GM11168 (cell line): ENCODE measurements around the gene TMUB2.

Experiments
- in situ Hi-C: fragments of 300-500 bp; cut with MboI; formaldehyde crosslinking; loops from one replicate; pipeline ENCODE4 v1.12.0; 2022; ENCODE audit warnings: low sequenced_read_pairs; ENCODE audit not compliant: unreplicated experiment

The TMUB2 gene

DNA sequence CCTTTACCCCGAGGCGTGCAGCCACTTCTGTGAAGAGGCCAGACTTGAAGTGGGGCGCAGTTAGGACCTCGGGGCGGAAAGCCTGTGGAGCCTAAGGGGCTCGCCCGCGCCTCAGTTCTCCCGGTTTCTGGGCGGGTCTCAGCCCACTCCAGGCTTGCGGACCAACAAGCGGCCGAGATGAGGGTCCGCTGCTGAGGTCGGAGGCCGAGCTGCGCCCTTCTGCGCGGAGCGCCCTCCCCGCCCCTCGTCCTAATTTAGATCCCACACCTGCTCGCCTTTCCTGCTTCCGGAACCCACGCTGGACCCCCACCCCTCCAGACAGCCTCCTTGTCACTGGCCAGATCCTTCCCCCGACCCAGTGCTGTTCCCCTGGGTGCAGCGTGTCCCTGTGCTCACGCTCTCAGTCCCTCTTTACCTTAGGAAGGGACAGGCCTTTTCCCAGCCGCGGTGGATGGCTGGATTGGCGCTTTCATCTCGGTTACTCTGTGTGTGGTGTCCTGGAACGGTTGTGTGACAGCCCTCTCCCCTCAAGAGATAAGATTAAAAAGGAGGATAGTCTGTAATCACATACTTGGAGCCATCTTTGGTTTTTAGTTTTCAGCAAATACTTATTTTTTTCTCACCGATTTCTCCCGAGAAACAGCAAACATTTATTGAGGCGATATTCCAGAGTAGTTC lies 13.8 kb downstream of the TMUB2 start:
- in situ Hi-C loops, result loop anchor here (25.0 kb wide), 1 partner anchor 312 kb away; the partner anchor contains the start of gene GPATCH8

DNA sequence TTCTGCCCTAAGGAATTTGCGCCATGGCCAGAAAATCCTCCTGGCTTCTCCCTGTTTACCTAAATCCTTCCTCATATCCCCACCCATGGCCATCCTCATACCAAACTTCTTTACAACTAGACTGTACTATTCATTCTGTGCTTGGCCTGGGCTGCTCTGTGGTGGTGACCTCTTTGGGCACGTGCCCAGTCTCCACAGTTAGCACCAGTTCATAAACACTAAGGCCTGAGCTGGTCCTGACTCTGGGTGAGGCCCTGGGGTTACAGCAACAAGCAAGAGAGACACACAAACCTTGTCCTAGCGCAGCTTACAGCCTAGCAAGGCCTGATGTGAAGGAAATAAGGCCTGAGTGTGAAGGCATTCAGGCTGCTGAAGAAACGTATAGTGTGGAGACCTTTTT lies 16.0 kb downstream of the TMUB2 start:
- in situ Hi-C loops, result loop anchor here (25.0 kb wide), 1 partner anchor 310 kb away; the partner anchor contains the start of gene GPATCH8

- in situ Hi-C loops, result loop anchor here (25.0 kb wide), 1 partner anchor 308 kb away; the partner anchor contains the start of gene GPATCH8
Measured at GRCh38 chr17:44203731-44204440, 17.1 kb downstream of the TMUB2 start.

GRCh38 chr17:44204441-44204882 lies 17.7 kb downstream of the TMUB2 start:
- in situ Hi-C loops, result loop anchor here (25.0 kb wide), 1 partner anchor 308 kb away; the partner anchor contains the start of gene GPATCH8

DNA sequence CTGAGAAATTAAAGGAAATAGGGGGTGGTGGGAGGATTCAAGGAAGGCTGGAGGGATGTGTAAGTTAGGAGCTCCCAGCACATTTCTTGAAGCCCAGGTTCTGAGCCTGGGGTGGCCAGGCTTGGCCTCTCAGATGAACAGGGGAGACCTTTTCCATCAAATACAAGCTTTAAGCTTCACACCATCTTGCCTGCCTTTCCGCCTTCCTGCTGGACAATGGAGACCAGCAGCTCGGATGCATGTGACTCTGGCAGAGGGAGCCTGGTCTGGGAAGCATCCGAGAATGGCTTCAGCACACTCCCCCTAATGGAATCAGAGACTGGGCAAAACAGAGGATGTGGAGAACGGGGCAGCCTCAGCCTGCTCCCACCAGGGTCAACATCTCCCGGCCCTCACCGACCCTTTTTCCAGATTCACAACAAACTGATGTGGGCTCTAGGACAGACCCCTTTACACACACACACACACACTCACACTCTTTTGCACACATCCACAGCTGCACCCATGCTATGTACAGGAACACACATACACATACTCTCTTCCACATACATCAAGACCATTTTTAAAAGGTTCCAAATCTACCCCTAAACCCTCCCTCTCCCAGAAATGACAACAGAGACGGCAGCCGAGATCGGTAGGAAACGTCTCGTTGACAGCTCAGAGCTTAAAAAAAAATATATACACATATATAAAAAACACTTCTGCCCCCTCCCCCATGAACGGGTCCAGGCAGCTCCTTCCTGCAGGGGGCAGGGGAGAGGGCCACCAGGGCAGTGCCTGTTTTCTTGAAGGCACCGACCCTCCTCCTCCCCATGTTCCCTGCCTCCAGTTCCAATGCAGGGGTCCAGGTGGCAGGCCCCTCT lies 19.4 kb downstream of the TMUB2 start:
- in situ Hi-C loops, result loop anchor here (25.0 kb wide), 1 partner anchor 306 kb away; the partner anchor contains the start of gene GPATCH8

- in situ Hi-C loops, result loop anchor here (25.0 kb wide), 1 partner anchor 306 kb away; the partner anchor contains the start of gene GPATCH8
Measured at GRCh38 chr17:44206825-44207155, 20.0 kb downstream of the TMUB2 start.

DNA sequence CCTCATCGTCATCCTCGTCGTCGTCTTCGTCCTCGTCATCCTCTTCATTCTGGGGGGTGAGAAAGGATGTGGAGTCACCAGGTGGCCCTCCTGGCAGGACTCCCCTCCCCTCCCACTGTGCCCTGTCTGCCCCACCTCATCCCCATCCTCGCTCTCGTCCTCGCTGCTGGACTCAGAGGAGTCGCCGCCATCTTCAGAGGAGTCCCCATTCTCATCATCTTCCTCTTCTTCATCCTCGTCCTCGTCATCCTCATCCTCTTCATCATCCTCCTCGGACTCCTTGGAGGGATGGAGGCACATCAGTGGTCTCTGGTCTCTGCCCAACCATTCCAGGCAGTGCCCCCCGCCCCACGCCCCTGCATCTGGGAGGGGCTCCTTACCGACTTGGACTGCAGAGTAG lies 20.5 kb downstream of the TMUB2 start:
- in situ Hi-C loops, result loop anchor here (25.0 kb wide), 1 partner anchor 305 kb away; the partner anchor contains the start of gene GPATCH8

DNA sequence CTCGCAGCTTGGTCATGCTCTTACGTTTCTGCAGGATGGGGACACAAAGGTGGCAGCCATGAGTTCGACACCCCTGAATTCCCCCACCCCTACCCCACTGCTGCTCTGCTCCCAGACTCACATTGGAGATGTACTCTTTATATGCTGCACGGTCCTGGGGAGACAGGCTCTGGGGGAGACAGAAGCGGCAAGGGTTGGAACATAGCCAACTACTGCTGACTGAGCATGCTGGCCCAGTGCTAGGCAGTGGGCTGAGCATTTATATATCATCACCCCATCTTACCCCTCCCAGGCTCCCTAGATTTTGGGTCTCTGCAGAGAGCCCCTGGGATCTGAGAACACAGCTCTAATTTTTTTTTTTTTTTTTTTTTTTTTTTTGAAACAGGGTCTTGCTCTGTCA lies 21.0 kb downstream of the TMUB2 start:
- in situ Hi-C loops, result loop anchor here (25.0 kb wide), 1 partner anchor 305 kb away; the partner anchor contains the start of gene GPATCH8

DNA sequence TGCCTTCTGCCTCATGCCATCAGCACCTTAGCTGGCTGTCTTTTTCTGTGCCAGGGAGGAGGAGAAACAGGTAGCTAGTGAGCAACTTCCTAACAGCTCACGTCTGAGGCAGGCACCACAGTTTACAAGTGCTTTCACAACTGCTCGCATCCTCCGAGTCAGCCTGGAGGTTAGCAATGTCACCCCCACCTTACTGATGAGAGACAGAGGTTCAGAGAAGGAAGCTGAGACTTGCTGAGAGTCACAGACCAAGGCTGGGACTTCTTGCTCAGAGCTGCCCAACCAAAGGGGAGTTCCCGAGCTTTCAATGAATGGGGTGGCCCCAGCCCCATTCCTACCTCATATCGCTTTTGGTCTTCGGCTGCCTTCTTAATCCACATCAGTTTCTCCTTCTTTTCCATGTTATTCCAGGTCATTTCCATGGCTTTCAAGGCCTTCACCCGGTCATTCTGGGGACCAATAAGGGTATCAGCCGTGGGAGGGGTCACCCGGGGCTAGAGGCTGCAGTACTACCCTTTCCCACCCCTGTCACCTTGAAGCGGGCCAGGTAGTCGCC lies 23.1 kb downstream of the TMUB2 start:
- in situ Hi-C loops, result loop anchor here (5.0 to 25.0 kb wide), 2 partner anchors 122 to 302 kb away; partner anchors contain the start of gene GPATCH8

DNA sequence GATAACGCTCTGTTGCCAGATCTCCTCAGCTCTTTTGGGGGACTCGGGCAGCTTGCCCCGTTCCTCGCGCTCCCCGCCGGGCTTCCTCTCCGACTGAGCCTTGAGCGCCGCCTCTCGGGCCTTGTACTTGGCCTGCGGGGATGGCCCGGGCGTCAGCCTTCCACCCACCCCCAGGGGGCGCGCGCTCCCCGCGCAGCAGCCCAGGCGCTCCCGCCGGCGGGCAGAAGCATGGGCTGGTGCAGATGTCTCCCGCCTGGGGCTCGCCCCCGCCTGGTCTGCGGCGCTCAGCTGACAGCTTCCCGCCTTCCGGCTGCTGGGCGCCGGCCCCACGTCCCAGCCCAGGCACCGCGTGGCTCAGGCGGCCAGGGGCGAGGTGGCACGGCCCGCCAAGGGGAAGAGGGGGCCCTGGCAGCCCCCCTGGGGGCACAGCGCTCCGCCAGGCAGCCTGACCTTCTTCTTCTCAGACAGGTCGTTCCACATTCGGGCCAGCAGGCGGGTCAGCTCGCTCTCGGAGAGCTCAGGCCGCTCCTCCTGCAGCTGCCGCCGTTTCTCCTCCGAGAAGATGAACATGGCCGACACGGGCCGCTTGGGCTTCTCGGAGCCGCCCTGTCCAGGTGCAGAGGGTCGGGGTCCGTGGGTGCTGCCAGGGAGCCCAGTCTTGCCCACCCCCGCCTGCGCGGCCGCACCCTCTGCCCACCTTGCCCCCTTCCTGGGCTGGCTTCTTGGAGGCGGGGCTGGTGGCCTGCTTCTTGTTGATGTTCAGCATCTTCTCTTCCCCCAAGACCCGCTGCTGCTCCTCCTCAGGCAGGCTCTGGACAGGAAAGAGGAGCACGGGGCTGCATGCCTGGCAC lies 23.8 kb downstream of the TMUB2 start:
- in situ Hi-C loops, result loop anchor here (5.0 to 25.0 kb wide), 2 partner anchors 122 to 302 kb away; partner anchors contain the start of gene GPATCH8

- in situ Hi-C loops, result loop anchor here (5.0 to 25.0 kb wide), 2 partner anchors 121 to 301 kb away; partner anchors contain the start of gene GPATCH8
Measured at GRCh38 chr17:44211281-44212265, 24.8 kb downstream of the TMUB2 start.

DNA sequence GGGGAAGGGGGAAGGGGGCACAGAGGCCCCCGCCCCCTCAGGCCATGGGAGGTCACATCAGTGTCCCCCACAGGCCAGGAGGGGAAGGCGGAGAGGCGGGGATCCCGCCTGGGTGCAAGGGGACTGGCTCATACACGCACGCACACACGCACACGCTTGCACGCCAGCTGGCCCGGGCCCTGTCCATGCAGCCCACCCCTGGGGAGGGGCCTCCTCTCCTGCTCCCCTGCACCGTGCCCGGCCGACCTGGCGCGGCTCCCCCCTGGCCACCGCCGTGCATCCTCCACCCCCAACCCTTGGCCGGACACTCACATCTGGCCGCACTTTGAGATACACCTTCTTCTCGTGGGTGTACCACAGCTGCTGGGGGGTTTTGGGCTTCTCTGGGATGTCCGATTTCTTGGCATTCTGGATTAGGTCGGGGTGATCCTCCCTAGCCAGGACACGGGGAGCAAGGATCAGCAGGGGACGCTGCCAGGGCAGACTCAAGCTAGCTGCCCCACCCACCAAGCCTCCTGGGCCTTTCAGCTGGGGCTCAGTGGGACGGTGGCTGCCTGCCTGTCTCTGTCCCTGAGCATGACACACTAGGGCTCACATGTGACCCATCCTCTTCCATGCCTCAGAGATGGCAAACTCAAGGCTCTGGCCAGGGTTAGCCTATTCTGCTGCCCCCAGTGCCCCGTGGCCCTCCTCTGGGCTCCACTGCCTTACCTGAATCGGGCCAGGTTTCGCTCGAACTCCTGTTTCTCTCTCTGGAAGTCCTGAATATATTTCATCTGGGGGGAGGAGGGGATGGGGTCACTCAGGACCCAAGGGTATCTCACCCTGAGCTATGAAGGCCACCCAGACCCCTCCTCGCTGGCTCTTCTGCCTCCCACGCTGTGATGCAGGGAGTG lies 26.0 kb downstream of the TMUB2 start:
- in situ Hi-C loops, result loop anchor here (5.0 to 25.0 kb wide), 2 partner anchors 120 to 300 kb away; partner anchors contain the start of gene GPATCH8

- in situ Hi-C loops, result loop anchor here (5.0 to 25.0 kb wide), 2 partner anchors 119 to 299 kb away; partner anchors contain the start of gene GPATCH8
Measured at GRCh38 chr17:44213403-44214229, 26.8 kb downstream of the TMUB2 start.

- in situ Hi-C loops, result loop anchor here (5.0 to 25.0 kb wide), 2 partner anchors 118 to 298 kb away; partner anchors contain the start of gene GPATCH8
Measured at GRCh38 chr17:44214230-44214494, 27.4 kb downstream of the TMUB2 start.

DNA sequence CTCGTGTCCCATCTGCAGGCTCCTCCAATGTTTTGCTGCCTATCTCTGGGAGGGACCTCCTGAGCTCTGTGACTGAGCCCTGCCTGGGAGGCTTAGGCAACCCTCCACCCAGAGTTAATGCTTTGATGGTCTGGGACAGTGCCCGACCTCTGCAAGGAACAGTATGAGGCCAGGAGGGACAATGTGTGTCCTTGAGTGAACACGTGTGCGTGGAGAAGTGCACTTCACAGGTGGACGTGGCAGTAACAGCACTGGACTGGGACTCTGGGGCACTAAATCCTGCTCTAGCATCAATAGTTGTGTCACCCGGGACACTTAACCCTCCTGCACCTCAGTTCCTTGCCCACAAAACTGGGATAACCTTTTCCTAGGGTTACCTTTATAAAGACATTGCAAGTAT lies 28.1 kb downstream of the TMUB2 start:
- in situ Hi-C loops, result loop anchor here (5.0 to 25.0 kb wide), 2 partner anchors 117 to 297 kb away; partner anchors contain the start of gene GPATCH8

GRCh38 chr17:44216173-44216572 lies 29.4 kb downstream of the TMUB2 start:
- in situ Hi-C loops, result loop anchor here (25.0 kb wide), 1 partner anchor 296 kb away; the partner anchor contains the start of gene GPATCH8
